HG02884 (cell line): Measurements from ENCODE around the gene RGS10.
"Not testable (repeated sequence)": the region's sequence is repeated elsewhere in the genome, so short reads cannot be mapped to it uniquely, and the experiment has no call there.

Source experiments
- ATAC-seq: cut with Tn5 transposase; IDR thresholded peaks from one replicate; pipeline ENCODE4 v1.9.1; 2021; ENCODE audit warnings: mild to moderate bottlenecking, moderate library complexity; ENCODE audit not compliant: unreplicated experiment

RGS10 gene

GRCh38 chr10:119542357-119542987, at the start of gene RGS10:
RGS10 (minus strand) TSS chr10:119542719; CDS start chr10:119542638, 81 bp downstream.
- peak; percentile 60 for ATAC-seq

DNA sequence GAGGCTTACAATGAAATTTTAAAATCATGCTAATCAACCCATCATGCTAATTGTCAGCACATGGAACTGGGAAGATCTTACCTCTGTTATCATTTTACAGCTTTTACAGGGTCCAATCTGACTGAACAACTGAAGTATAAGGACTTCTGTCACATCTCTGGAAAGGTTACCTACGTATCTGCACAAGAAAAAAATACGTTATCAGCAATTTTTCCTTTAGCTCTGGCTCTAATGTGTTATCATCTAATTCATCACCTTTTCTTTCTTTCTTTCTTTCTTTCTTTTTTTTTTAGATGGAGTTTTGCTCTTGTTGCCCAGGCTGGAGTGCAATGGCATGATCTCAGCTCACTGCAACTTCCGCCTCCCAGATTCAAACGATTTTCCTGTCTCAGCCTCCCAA, 45.6 kb upstream of the RGS10 start:
- no peak for ATAC-seq

DNA sequence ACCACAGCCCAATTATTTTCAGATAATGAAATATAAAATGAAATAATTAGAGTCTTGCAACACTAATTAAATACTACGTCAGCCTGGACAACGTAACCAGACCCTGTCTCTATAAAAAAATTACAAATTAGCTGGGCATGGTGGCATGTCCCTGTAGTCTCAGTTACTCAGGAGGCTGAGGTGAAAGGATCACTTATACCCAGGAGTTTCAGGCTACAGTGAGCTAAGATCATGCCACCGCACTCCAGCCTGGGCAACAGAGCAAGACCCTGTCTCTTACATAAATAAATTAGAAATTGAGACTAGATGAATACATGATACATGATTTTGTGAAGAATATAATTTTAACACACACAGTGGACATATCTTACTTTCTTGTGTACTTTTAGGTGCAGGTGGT, 35.8 kb upstream of the RGS10 start:
- ATAC-seq, result no peak

- no peak for ATAC-seq
These were observed 33.5 kb upstream of the RGS10 start for GRCh38 chr10:119575991-119576390.

GRCh38 chr10:119575506-119575905, 33.0 kb upstream of the RGS10 start:
- ATAC-seq, result no peak

DNA sequence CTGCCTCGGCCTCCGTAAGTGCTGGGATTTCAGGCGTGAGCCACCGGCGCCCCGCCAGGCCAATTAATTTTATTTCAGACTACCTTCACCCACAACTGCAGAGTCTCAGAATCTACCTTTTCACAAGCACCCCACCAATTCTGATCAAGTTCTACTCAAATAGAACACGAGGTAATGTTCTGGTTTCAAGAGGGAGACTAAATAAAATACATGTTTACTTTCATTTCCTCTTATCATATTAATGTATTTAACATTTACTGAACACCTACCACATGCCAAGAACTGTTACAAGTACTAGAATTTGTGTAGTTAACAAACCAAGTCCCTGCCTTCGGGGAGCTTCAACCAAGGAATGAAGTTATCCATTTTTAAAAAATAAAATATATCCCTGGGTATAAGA, 25.5 kb upstream of the RGS10 start:
- no peak for ATAC-seq

GRCh38 chr10:119562097-119562496, 19.6 kb upstream of the RGS10 start:
- no peak for ATAC-seq

GRCh38 chr10:119559511-119559910, 17.0 kb upstream of the RGS10 start:
- not testable (repeated sequence) for ATAC-seq

DNA sequence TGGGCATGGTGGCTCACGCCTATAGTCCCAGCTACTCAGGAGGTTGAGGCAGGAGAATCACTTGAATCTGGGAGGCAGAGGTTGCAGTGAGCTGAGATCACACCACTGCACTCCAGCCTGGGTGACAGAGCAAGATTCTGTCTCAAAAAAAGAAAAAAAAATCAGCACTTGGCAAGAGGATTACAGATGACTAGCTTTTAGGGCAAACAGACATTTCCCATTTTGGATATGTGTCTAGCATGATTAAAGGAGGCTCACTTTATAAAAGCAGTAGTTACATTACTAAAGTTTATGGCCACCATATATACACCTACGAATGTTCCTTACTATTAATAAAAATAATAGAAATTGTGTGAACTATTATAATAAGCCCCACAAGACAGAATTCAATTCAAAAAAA, 13.6 kb upstream of the RGS10 start:
- not testable (repeated sequence) for ATAC-seq

DNA sequence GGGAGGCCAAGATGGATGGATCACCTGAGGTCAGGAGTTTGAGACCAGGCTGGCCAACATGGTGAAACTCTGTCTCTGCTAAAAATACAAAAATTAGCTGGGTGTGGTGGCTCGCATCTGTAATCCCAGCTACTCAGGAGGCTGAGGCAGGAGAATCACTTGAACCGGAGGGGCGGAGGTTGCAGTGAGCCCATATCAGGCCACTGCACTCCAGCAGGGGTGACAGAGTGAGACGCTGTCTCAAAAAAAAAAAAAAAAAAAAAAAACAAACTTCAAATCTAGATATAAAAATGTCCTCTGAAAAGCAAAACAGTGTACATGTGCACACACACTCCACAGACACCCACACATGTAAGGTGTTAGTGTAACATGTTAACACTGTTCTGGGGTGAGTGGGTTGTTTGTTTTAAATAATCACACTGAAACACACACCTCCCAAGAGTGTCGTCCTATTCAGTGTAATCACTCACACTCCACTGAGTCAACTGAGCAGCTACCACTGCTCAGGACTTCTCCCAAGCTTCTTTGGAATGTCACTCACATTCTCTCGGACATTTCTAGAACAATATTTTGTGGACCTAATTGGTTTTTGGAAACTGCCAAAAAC, 12.8 kb upstream of the RGS10 start:
- no peak for ATAC-seq

DNA sequence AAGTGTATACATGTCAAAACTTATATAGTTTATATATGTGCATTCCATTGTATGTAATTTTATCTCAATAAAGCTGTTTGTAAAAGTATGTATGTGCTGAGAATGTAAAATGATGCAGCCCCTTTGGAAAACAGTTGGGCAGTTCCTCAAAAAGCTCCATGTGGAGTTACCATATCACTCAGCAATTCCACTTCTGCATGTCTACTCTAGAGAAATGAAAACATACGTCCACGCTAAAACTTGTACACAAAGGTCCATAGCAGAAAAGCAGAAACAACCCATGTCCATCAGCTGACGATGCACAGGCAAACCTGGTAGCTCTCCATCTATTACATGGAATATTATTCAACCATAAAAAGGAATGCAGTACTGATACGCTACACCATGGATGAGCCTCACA, 8.3 kb upstream of the RGS10 start:
- no peak for ATAC-seq

DNA sequence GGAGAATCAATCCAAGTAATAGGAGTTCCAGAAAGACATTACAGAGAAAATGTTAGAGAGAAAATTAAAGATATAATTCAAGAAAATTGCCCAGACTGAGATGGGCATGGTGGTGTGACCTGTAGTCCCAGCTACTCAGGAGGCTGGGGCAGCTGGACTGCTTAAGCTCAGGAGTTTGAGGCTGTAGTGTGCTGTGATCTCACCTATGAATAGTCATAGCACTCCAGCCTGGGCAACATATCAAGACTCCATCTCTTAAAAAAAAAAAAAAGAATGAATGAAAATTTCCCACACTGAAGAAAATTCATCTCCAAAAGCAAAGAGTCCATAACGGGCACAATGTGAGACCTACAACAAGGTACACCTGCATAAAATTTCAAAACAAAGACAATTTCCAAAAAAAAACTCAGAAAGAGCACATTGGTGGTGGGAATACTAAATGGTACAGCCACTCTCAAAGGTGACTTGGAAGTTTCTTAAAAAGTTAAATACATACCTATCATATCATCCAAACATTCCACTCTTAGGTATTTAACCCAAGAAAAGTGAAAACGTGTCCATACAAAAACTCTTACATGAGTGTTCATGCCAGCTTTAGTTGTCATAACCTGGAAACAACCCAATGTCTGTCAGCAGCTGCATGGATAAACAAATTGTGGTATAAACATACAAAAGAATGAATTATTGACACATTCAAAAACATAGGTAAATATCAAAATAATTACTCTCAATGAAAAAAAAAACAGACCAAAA, 6.9 kb upstream of the RGS10 start:
- no peak for ATAC-seq

DNA sequence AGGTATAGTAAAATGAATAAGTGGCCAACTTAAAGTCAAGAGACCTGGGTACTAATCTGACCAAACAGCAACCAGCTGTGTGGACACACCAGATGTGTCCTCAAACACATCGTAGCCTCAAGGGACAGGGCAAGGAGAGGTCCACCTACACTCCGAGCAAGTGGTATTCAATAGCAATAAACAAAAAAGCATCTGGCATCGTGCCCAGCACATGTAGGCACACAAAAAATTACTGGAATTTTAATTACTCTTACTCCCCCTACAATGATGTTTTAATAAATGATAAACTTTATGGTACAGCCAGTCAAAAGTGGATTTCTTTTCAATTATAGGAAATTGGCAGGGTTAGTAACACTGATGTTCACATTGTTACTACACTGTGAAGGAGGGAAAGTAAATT, 3.5 kb upstream of the RGS10 start:
- no peak for ATAC-seq

DNA sequence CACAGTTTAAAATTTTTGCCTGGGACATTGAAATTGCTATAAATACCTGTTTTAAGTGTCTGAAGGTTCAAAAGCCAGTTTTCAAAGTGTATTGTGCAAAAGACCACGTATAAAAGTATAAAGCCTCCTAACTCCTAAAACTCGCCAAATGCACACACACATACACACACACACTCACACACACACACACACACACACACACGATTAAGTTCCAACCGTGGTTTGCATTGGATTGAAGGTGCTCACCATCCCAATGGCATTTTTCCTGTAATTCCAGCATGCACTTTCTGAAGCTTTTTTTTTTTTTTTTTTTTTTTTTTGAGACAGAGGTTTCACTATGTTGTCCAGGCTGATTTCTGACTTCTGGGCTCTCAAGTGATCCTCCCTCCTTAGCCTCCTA, 2.8 kb upstream of the RGS10 start:
- ATAC-seq, result no peak

DNA sequence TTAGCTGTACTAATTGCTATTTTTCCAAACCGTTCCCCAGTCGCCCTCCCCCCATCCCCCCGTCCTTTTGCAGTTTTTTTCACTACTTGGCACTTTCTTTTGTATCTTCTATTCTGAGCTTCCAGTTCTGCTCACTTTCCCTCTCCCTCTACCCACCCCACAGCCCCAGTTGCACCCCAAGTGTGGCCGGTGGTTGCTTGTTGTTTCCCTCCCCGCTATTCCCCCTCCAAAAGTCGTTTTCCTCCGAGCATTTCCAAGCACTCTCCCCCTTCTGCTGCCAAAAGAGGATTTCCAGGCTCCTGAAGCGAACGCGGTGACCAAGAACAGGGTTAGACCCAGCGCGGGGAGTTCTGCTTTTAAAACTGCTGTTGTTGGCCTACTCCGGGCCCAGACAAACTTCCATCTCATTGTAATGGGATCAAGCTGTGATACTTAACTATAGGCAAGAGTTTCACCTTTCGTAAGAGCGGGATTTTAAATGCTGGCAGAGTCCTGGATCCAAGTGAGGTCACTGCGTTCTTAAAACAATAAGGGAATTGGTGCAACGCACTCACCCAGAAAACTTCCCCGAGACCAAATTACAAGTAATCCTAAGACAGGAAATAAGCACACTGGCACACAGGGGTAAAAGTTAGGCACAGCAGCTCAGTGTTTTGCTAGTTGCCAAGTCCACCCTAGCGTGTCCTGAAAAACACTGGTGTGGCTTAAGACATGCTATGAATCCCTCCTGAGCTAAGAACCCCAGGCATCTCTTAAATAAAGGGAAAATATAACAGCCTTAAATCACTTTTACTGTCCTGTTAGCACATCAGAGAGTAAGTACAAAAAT, 1.5 kb upstream of the RGS10 start:
- no peak for ATAC-seq

- peak; percentile 32 for ATAC-seq
These were observed 682 bp upstream of the RGS10 start for GRCh38 chr10:119542988-119543813.

- peak; percentile 16 for ATAC-seq
These were observed 811 bp downstream of the RGS10 start for GRCh38 chr10:119541459-119542356.

DNA sequence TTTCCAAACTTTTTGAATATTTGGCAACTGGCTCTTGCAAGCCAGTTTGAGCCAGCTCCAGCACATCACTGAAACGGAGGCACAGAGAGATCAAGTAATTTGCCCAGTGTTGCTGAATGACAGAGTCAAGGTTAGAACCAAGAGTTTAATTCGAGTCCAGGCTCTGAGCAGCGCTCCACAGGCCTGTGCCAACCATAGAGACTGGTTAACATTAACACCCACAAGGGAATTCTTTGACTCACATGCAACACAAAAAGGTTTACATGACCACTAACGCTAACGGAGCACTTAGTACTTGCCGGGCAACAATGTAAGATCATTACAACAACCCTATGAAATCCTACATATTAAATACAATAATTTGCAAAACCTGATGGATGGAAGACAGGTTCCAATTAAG, 1.5 kb downstream of the RGS10 start:
- no peak for ATAC-seq

GRCh38 chr10:119540038-119540437, 2.5 kb downstream of the RGS10 start:
- ATAC-seq, result no peak
